AG04449 (cell line): Measurements from ENCODE around the gene NOL4L.

Experiments used
- CTCF ChIA-PET: fragments of 350-600 bp; formaldehyde crosslinking; extraction: SDS; loops from one replicate; lab custom pipeline; 2021; ENCODE audit warnings: antibody characterized with exemption; lab: Yijun Ruan, JAX
- POLR2A ChIA-PET: fragments of 400-600, 350-600 bp; formaldehyde crosslinking; extraction: SDS; loops from one replicate; lab custom pipeline; 2020; ENCODE audit warnings: antibody characterized with exemption, inconsistent platforms; lab: Yijun Ruan, JAX
- DNase-seq: peaks from one replicate; pipeline ENCODE4 v3.0.0-alpha.2; 2010; ENCODE audit warnings: low read depth, low spot score
- H3K4me3 ChIP-seq: 2 replicates; pipeline ENCODE4 v1.5.1; 2011; ENCODE audit warnings: low read depth, mild to moderate bottlenecking, control low read depth, low read length
- CTCF ChIP-seq: IDR thresholded peaks from one replicate; pipeline ENCODE4 v1.5.1; 2011; ENCODE audit warnings: mild to moderate bottlenecking, moderate library complexity, low read length, control low read depth, inconsistent platforms; ENCODE audit not compliant: insufficient read depth; ENCODE audit errors: missing control alignments

NOL4L gene

GRCh38 chr20:32526125-32526524, 59.0 kb downstream of the NOL4L start:
- TF ChIP-seq CTCF = no peak
- POLR2A ChIA-PET = no interaction called here
- CTCF ChIA-PET = interaction anchor here (0.6 to 20.9 kb wide), 4 partner anchors 17 to 252 kb away, joined by 3 to 653 read pairs (median 28); no protein-coding TSS in a partner anchor
- no peak overlapping the region for H3K4me3 ChIP-seq
- DNase-seq = no peak

- ChIA-PET POLR2A (interaction anchor here (0.9 kb wide), 1 partner anchor 18 kb away, joined by 3 read pairs; no protein-coding TSS in a partner anchor), CTCF (interaction anchor here (1.2 to 20.9 kb wide), 8 partner anchors 10 to 253 kb away, joined by 3 to 653 read pairs (median 35); no protein-coding TSS in a partner anchor)
- DNase-seq = no peak
- H3K4me3 ChIP-seq = no peak overlapping the region
- TF ChIP-seq CTCF = no peak
These were observed 60.2 kb downstream of the NOL4L start for GRCh38 chr20:32524829-32525501.

- POLR2A ChIA-PET = no interaction called here
- no peak for DNase-seq
- no peak for TF ChIP-seq CTCF
- CTCF ChIA-PET = interaction anchor here (0.8 to 20.9 kb wide), 20 partner anchors 9 to 377 kb away, joined by 3 to 653 read pairs (median 4); partner anchors contain the start of gene C20orf203
- no peak overlapping the region for H3K4me3 ChIP-seq
These were observed 61.4 kb downstream of the NOL4L start for GRCh38 chr20:32523613-32524213.

GRCh38 chr20:32522776-32523612, 62.1 kb downstream of the NOL4L start:
- no peak for TF ChIP-seq CTCF
- DNase-seq = no peak
- no peak overlapping the region for H3K4me3 ChIP-seq
- POLR2A ChIA-PET = interaction anchor here (0.5 to 0.9 kb wide), 2 partner anchors 130 to 177 kb away, joined by 3 read pairs; no protein-coding TSS in a partner anchor
- CTCF ChIA-PET = interaction anchor here (0.9 to 20.9 kb wide), 28 partner anchors 8 to 423 kb away, joined by 3 to 653 read pairs (median 5); partner anchors contain the start of gene C20orf203

- H3K4me3 ChIP-seq = no peak overlapping the region
- CTCF ChIA-PET = interaction anchor here (0.7 to 20.9 kb wide), 21 partner anchors 9 to 423 kb away, joined by 3 to 653 read pairs (median 6); partner anchors contain the start of gene C20orf203
- DNase-seq = no peak
- no peak for TF ChIP-seq CTCF
- POLR2A ChIA-PET = interaction anchor here (0.5 to 0.9 kb wide), 2 partner anchors 130 to 177 kb away, joined by 3 read pairs; no protein-coding TSS in a partner anchor
These were observed 62.7 kb downstream of the NOL4L start for GRCh38 chr20:32522526-32522775.
